Activated naive CD4-positive, alpha-beta T cell treated with anti-CD3 and anti-CD28 coated beads, Interleukin-2, amount 10 ng/mL, durations not matched to agents 7 days and 5 days (primary cell): ENCODE results near the gene SP140.

ENCODE experiments used
- CTCF ChIA-PET: fragments of 350-600 bp; sonication (Branson Sonifier 250); formaldehyde crosslinking; loops from one replicate; lab custom pipeline; 2021; ENCODE audit warnings: antibody characterized with exemption; lab: Charles Lee
- DNase-seq: peaks from one replicate; pipeline ENCODE4 v3.0.0-alpha.2; 2020
- H3K27ac Mint-ChIP-seq: one replicate; pipeline ENCODE4 v1.8.0; 2021; ENCODE audit warnings: mild to moderate bottlenecking, moderate library complexity, mixed read lengths
- H3K27me3 Mint-ChIP-seq: one replicate; pipeline ENCODE4 v1.8.0; 2021; ENCODE audit warnings: mild to moderate bottlenecking, mixed read lengths
- H3K36me3 Mint-ChIP-seq: one replicate; pipeline ENCODE4 v1.8.0; 2021; ENCODE audit warnings: mixed read lengths
- H3K4me1 Mint-ChIP-seq: one replicate; pipeline ENCODE4 v1.8.0; 2021; ENCODE audit warnings: mixed read lengths
- H3K4me3 Mint-ChIP-seq: one replicate; pipeline ENCODE4 v1.8.0; 2021; ENCODE audit warnings: mild to moderate bottlenecking, moderate library complexity, mixed read lengths
- H3K9me3 Mint-ChIP-seq: one replicate; pipeline ENCODE4 v1.8.0; 2021; ENCODE audit warnings: mixed read lengths

The SP140 gene

DNA sequence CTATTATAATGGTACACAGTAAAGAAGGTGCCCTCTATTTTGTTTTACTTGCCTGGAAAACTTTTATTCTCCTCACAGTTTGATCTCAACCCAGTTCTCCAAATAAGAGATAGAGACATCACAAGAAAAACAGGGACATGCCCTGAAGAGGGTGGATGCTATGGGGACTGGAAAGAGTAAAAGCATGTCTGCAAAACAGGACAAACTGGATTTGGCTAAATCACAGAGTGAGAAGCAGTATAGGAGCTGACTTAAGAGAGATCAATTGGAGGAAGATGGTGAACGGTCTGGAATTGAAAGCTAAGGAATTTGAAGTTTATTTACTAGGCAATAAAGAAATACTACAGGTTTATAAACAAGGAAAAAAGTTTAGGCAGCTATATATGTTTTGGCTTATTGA is 134.5 kb downstream of the SP140 start:
- Mint-ChIP-seq H3K4me1 (peaks cover 27% of the 10 kb centered on the region), H3K9me3 (peaks cover 12% of the 10 kb centered on the region), H3K4me3 (no peak overlapping the region), H3K36me3 (peaks cover 81% of the 10 kb centered on the region), H3K27ac (peak overlapping the region; percentile 12), H3K27me3 (no peaks in the 10 kb centered on the region)
- CTCF ChIA-PET = no interaction called here
- DNase-seq = no peak

DNA sequence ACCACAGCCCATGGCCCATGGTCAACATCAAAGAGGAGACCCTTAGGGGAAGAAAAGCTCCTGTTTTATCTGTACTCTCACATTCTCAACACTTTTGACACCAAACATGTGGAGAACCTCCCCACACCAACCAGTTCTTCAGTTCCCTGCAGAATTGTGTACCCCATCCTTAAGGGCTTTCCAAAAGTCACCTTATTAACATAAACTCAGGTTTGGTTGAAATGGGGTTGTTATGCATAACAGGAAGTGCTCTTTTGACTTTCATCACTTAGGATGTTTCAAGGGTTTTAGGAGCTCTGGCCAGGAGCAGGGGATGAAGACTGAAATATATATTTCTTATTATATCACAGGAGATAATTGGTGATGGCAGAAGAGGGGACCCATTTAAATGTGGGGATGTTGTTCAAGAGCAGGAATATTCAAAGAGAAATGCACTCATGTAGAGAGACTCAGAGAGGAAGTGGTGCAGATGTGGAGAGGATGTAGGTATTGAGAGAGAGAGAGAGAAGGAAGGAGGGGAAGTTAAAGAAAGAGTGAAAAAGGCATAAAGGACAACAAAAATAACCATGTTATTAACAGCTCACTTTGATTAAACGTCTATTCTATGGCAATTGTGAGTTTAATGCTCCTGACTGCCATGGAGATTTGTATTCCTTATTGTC is 136.6 kb downstream of the SP140 start:
- Mint-ChIP-seq H3K4me1 (peaks cover 27% of the 10 kb centered on the region), H3K4me3 (no peak overlapping the region), H3K9me3 (peaks cover 12% of the 10 kb centered on the region), H3K27ac (peak overlapping the region; percentile 1), H3K36me3 (peaks cover 82% of the 10 kb centered on the region), H3K27me3 (no peaks in the 10 kb centered on the region)
- CTCF ChIA-PET = interaction anchor here (1.0 kb wide), 1 partner anchor 14 kb away, joined by 3 read pairs; no protein-coding TSS in a partner anchor
- no peak for DNase-seq
